Endothelial cell of umbilical vein (primary cell): Measurements from ENCODE around the gene NUB1. TPM values are rescaled to one million over a fixed set of nuclear protein-coding genes. Genes with fewer than 3 reads are reported as not detected.

Experiments
- BruUV-seq: library from RNA; stranded (reverse); fragments of 400-500 nt; replicated peaks from 2 replicates; lab custom pipeline; 2021; lab: Mats Ljungman, UMichigan
- CTCF ChIA-PET: fragments of 300-600, 350-600 bp; sonication (Branson Sonifier 250); formaldehyde crosslinking; loops from one replicate; lab custom pipeline; 2021; ENCODE audit warnings: antibody characterized with exemption, inconsistent platforms; lab: Charles Lee
- POLR2A ChIA-PET: fragments of 300-600, 350-600 bp; sonication (Branson Sonifier 250); formaldehyde crosslinking; loops from one replicate; lab custom pipeline; 2021; ENCODE audit warnings: antibody characterized with exemption, inconsistent platforms; lab: Charles Lee
- DNase-seq: peaks from one replicate; pipeline ENCODE4 v3.0.0-alpha.2; 2011; ENCODE audit warnings: low read depth, low spot score
- FAIRE-seq: peaks from 2 replicates; lab custom pipeline; 2011; peaks lifted over from hg19 to GRCh38; lab: Jason Lieb, UNC
- H2AFZ ChIP-seq: 2 replicates; pipeline ENCODE4 v1.6.0; 2012; ENCODE audit warnings: low read depth, low read length, control low read depth, inconsistent platforms
- H3K27ac ChIP-seq: 2 replicates; pipeline ENCODE4 v1.5.1; 2011; ENCODE audit warnings: low read depth, mild to moderate bottlenecking, control low read depth, low read length, moderate library complexity; ENCODE audit not compliant: insufficient read depth
- H3K27me3 ChIP-seq, 2 experiments: 2 replicates each; pipeline versions ENCODE4 v1.6.0 to v1.6.1; 2011; ENCODE audit warnings: low read length in 2 of 2, mixed read lengths in 1 of 2; ENCODE audit not compliant: control insufficient read depth in 2 of 2, insufficient read depth in 2 of 2
- H3K36me3 ChIP-seq, 2 experiments: 2 replicates in 1 of 2; 3 replicates in 1 of 2; pipeline ENCODE4 v1.5.1; 2011; ENCODE audit warnings: low read length in 2 of 2, mild to moderate bottlenecking in 1 of 2, moderate library complexity in 1 of 2; ENCODE audit not compliant: control insufficient read depth in 2 of 2, insufficient read depth in 2 of 2; ENCODE audit errors: extremely low read depth in 1 of 2
- H3K4me1 ChIP-seq: 3 replicates; pipeline ENCODE4 v1.5.1; 2011; ENCODE audit warnings: mild to moderate bottlenecking, low read length; ENCODE audit not compliant: control insufficient read depth, insufficient read depth; ENCODE audit errors: extremely low read depth
- H3K4me2 ChIP-seq: 2 replicates; pipeline ENCODE4 v1.6.1; 2011; ENCODE audit warnings: low read length, control low read depth, mixed read lengths; ENCODE audit not compliant: insufficient read depth
- H3K4me3 ChIP-seq, 3 experiments: fragments of 200-600 bp in 1 of 3; sonication (generic), shearing (Covaris generic) in 1 of 3; replicated peaks in 1 of 3; 2 replicates each; pipeline ENCODE4 v1.5.1; 2011 to 2016; ENCODE audit warnings: control low read depth in 3 of 3, low read length in 3 of 3, mild to moderate bottlenecking in 2 of 3, inconsistent platforms in 1 of 3, low read depth in 1 of 3, moderate library complexity in 1 of 3; ENCODE audit not compliant: insufficient read depth in 1 of 3
- H3K79me2 ChIP-seq: 2 replicates; pipeline ENCODE4 v1.6.0; 2012; ENCODE audit warnings: low read length, inconsistent platforms; ENCODE audit not compliant: control insufficient read depth, insufficient read depth
- H3K9ac ChIP-seq: replicated peaks from 2 replicates; pipeline ENCODE3; 2011; ENCODE audit warnings: low read length, control low read depth; ENCODE audit not compliant: insufficient read depth; ENCODE audit errors: extremely low read depth
- H3K9me1 ChIP-seq: replicated peaks from 3 replicates; pipeline ENCODE4 v1.6.0; 2011; ENCODE audit warnings: mild to moderate bottlenecking, low read length; ENCODE audit not compliant: control insufficient read depth, insufficient read depth; ENCODE audit errors: extremely low read depth
- H3K9me3 ChIP-seq: replicated peaks from 2 replicates; pipeline ENCODE4 v1.5.1; 2012; ENCODE audit warnings: low read length, inconsistent platforms; ENCODE audit not compliant: control insufficient read depth, insufficient read depth
- H4K20me1 ChIP-seq: replicated peaks from 2 replicates; pipeline ENCODE3; 2011; ENCODE audit warnings: mild to moderate bottlenecking, low read length; ENCODE audit not compliant: control insufficient read depth, insufficient read depth; ENCODE audit errors: extremely low read depth
- CTCF ChIP-seq, 2 donors: IDR thresholded peaks; 1 replicate in 1 of 2; 2 replicates in 1 of 2; pipeline ENCODE4 v1.5.1; 2011; ENCODE audit warnings: low read length in 2 of 2, mild to moderate bottlenecking in 2 of 2, moderate library complexity in 2 of 2, control low read depth in 1 of 2, inconsistent platforms in 1 of 2, low read depth in 1 of 2; ENCODE audit not compliant: insufficient read depth in 1 of 2; ENCODE audit errors: extremely low read depth in 1 of 2
- EZH2 ChIP-seq: IDR thresholded peaks from 2 replicates; pipeline ENCODE4 v1.6.1; 2012; ENCODE audit warnings: borderline replicate concordance, low read depth, mild to moderate bottlenecking, moderate library complexity, low read length, inconsistent platforms; ENCODE audit not compliant: severe bottlenecking
- FOS ChIP-seq: IDR thresholded peaks from 2 replicates; pipeline ENCODE4 v1.6.1; 2011; ENCODE audit warnings: mild to moderate bottlenecking, low read length, moderate library complexity, borderline replicate concordance; ENCODE audit not compliant: insufficient read depth
- GATA2 ChIP-seq: IDR thresholded peaks from 2 replicates; pipeline ENCODE4 v1.7.0; 2011; ENCODE audit warnings: low read depth, mild to moderate bottlenecking, moderate library complexity, mixed read lengths, low read length; ENCODE audit not compliant: insufficient read length, insufficient read depth
- JUN ChIP-seq: IDR thresholded peaks from 2 replicates; pipeline ENCODE4 v1.6.1; 2011; ENCODE audit warnings: borderline replicate concordance, low read depth; ENCODE audit not compliant: insufficient read length, insufficient read depth
- MAX ChIP-seq: IDR thresholded peaks from 2 replicates; pipeline ENCODE4 v1.6.1; 2011; ENCODE audit not compliant: insufficient read depth, insufficient read length
- MYC ChIP-seq: IDR thresholded peaks from one replicate; pipeline ENCODE4 v1.6.1; 2011; ENCODE audit warnings: mild to moderate bottlenecking, low read depth, low read length
- POLR2A ChIP-seq: IDR thresholded peaks from 2 replicates; pipeline ENCODE4 v1.6.1; 2012; ENCODE audit warnings: low read depth, mild to moderate bottlenecking, control low read depth, low read length
- POLR2AphosphoS5 ChIP-seq: IDR thresholded peaks from 2 replicates; pipeline ENCODE4 v1.6.1; 2012; ENCODE audit warnings: low read depth, mild to moderate bottlenecking, control low read depth, low read length, moderate library complexity; ENCODE audit not compliant: insufficient read depth
- dilution Hi-C: fragments of 300-500 bp; cut with MboI; formaldehyde crosslinking; loops from one replicate; pipeline ENCODE4 v1.15.0; 2019; ENCODE audit warnings: low sequenced_read_pairs; ENCODE audit not compliant: extremely low pct_ligation_motif_present
- intact Hi-C: fragments of 100-400 bp; cut with micrococcal nuclease; formaldehyde crosslinking; loops from one replicate; pipeline ENCODE4 v1.10.0; 2022
- polyA plus RNA-seq, 4 experiments: library from polyadenylated mRNA; depleted of rRNA in 3 of 4; stranded (reverse) in 3 of 4; unstranded in 1 of 4; fragments of >200 nt; gene quantifications; 2 replicates each; pipeline versions ENCODE4 v1.2.1 to v1.2.3, GENCODE V29; 2011 to 2012; ENCODE audit warnings: missing spikeins in 1 of 4
- total RNA-seq: library from RNA; stranded (reverse); gene quantifications from 2 replicates; pipeline ENCODE4 v1.2.3, GENCODE V29; 2021

The NUB1 gene
- total and polyA plus RNA-seq, 2 donors (not counting 3 experiments of a cell fraction or from before 2014, with no cell fraction given): 28.0 to 46.2 TPM

- FAIRE-seq: no peak
- Histone ChIP-seq H3K27ac (no peak overlapping the region), H4K20me1 (no peaks in the 10 kb centered on the region), H3K27me3 (peaks cover 13 to 23% of the 10 kb centered on the region in 2 experiments), H3K4me2 (no peak overlapping the region), H3K79me2 (no peaks in the 10 kb centered on the region), H3K9me1 (no peaks in the 10 kb centered on the region), H3K36me3 (peaks cover 0 to 21% of the 10 kb centered on the region in 2 experiments), H3K9me3 (no peaks in the 10 kb centered on the region), H3K4me3 (no peak overlapping the region), H2AFZ (no peak overlapping the region), H3K4me1 (no peaks in the 10 kb centered on the region), H3K9ac (no peak overlapping the region)
- TF ChIP-seq POLR2A (no peak), CTCF (IDR thresholded peaks at IDR 0.05; ENCODE audit: extremely low read depth in 1 of 2, insufficient read depth in 1 of 2, low read depth in 1 of 2, low read length in 2 of 2) (no peak), FOS (no peak), GATA2 (no peak), EZH2 (no peak), MAX (no peak), JUN (no peak), POLR2AphosphoS5 (no peak), MYC (no peak)
- POLR2A ChIA-PET: no interaction called here
- dilution Hi-C loops (no loop called here), intact Hi-C loops (no loop called here)
- CTCF ChIA-PET: interaction anchor here (0.6 to 1.4 kb wide), 3 partner anchors 14 to 70 kb away, joined by 3 read pairs; no protein-coding TSS in a partner anchor
- no peak for DNase-seq
- no TSS peak for BruUV-seq
Observed at GRCh38 chr7:151378496-151379192, 37.0 kb downstream of the NUB1 start.
